GM18873 (cell line): ENCODE data around the gene SOX9.
"Not testable (repeated sequence)": the region's sequence is repeated elsewhere in the genome, so short reads cannot be mapped to it uniquely, and the experiment has no call there.

ENCODE experiments used
- ATAC-seq: cut with Tn5 transposase; IDR thresholded peaks from one replicate; pipeline ENCODE4 v1.9.1; 2021; ENCODE audit warnings: mild to moderate bottlenecking, moderate library complexity, moderate number of reproducible peaks; ENCODE audit not compliant: unreplicated experiment, low FRiP score

Gene SOX9

DNA sequence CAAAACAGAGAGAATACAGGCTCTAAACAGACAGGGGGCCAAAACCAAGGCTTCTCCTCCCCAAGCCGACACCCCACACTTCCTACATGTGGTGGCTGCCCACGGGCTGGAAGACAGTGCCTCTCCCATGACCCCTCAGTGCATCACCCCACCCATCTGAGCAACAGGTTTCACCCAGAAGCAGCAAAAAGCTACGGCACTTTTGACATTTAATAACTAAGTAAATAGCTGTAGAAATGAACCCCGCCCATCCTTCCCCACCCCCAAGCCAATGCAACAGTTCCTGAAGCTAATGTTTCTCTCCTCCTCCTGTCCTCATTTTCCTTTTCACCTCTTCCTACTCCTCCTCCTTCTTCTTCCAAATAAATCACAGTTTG, 9.9 kb upstream of the SOX9 start:
- no peak for ATAC-seq

DNA sequence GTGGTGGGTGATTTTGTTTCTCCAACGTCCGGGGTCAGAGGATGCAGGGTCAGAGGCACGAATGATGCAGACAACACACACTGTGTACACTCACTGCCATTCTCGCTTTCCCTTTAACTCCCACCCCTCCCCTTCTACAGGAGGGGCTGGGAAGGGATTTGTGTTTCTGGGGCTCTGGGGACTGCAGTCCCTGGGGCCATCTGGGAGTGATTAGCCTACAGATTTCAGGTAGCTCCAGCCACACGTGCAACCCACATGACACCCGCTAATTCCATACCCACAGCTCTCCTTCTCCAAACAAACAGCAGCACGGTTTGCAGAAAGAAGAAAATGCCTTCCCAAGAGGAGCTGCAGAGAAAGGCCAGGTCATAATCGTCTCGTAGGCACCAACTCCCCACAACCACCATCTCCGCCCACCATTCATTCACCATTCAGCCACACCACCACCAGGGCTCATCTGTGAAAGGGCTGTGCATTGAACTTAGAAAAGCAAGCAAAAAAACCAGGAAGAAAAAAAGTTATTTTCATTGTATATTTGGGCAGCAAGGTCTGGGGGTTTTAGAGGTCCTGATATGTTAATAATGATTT, 9.4 kb upstream of the SOX9 start:
- no peak for ATAC-seq

DNA sequence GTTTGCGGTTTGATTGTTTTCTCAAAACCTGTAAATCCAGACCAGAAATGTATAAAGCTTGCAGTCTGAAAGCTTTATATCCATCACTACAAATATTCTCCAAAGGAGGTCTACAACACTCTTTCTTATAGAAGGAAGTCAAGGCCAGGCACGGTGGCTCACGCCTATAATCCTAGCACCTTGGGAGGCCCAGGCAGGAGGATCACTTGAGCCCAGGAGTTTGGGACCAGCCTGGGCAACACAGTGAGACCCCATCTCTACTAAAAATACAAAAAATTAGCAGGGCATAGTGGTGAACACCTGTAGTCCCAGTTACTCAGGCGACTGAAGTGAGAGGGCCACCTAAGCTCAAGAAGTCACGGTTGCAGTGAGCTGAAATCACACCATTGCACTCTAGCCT, 8.9 kb upstream of the SOX9 start:
- ATAC-seq, result not testable (repeated sequence)

DNA sequence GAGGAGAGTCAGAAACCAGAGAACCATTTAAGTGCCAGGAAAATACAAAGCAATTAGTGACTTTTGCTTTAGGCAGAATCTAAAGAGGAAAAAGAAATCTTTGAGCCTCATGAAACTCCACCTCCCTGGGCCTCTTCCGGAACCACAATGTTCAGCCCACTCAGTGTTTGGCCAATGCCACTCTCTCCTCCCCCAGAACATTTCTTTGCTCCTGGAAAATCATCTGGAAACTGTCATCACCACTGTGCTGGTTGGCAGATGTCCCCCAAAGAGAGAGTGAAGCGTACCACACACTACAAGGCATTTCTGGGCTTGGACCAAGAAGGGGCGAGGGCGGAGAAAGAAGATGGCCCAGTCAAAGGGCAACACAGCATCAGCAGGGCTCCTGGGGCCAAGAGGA, 7.1 kb upstream of the SOX9 start:
- no peak for ATAC-seq

DNA sequence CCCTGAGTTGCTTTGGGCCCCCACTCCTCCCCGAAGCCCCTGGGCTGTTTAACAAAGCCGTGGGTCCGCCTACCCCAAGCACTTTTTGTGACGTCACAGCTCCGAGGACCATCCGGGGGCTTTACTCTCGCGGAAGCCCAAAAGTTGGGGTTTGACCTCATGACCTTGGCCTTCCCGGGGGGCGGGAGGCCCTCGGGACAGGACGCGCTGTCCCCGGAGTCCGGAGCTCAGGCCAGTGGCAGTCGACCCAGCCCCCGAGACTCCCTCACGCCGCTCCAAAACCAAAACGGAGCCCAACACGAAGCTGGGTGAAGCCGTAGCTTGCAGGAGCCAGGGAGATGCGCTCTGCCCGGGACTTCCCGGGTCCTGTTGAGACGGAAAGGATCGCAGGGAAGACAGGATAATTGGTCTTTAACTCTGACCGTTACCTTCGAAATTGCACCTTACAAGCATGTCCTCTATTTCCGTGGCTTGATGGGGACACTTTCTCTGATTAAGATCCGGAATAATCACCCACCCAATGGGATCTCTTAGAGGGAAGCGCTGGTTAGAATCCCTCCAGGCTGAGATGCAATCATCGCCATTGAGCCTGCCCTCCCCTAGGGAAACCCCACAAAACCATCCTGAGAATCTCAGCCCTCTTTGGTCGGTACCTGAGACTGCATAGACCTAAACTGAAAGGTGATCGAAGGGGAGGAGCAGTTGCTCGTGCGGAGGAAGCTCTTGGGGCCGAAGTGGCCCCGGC, 4.9 kb upstream of the SOX9 start:
- no peak for ATAC-seq

DNA sequence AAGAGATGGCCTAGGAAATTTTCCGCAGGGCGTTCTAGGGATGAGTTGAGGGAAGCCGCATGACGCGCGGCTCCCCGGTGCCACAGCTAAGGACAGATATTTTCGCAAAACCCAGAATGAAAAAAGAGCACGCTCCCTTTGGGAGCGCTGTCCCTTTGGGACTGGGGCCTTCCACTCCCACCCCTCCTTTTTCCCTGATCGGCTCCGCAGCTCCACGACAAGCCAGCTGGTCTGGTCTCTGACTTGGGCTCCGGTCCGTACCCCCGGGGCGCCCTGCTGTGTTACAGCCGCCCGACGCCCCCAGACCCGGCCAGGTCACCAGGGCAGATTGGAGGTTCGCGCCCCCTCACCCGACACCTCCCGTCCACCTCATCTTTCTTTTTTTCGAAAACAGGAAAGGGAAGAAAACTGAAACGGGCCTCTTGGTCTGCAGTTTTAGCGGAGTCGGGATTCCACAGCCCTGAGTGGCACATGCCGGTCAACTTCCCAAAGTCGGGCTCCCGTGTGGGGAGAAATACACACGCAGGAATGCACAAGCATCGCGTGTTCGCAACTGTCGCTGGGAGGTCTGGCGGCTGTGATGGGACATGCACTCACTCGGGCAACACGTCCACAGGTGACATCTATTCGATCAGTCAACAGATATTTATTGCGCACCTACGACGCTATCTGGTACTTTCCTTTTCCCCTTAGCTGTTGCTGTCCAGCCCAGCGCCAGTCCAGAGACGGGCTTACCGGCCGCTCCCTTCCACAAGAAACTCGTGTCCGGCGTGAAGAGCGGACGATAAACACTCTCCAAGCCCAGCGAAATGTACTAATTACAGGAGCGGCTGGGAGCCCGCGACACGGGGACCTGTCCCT, 3.9 kb upstream of the SOX9 start:
- ATAC-seq, result no peak

DNA sequence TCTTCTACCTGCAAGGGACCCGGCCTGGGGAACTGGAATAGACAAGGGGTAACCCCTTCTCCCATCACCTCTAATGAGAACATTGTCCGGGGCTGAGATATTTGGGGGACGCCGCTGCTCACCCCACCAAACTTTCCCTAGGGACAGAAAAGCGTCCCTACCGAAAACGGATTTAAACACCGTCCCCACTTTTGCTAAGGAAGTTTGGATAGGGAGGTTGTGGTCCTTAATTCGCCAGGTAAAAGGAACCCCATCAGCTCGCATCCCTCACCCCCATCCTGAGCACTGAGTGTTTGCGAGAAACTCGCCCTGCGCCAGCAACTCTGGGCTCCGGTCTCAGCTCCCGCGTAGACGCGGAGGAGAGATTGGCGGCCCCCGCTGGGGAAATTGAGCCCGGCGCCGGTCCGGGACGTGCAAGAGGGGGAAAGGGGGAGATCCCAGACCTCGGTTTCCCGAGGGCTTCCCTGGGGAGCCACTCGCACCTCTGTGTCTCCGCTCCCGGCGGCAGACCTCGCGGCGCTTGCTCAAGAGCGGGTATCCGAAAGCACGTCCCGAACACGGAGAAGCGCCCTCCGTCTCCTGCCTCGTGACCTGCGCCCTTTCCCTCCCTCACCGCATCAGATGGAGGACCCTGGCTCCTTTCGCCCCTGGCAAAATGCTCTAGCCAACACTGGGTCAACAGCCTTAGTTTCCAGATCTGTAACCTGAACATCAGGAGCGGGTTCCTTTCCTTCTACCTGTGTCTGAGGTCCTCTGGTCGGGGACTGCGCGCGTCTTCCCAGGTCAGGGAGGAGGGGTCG, 3.1 kb upstream of the SOX9 start:
- no peak for ATAC-seq

DNA sequence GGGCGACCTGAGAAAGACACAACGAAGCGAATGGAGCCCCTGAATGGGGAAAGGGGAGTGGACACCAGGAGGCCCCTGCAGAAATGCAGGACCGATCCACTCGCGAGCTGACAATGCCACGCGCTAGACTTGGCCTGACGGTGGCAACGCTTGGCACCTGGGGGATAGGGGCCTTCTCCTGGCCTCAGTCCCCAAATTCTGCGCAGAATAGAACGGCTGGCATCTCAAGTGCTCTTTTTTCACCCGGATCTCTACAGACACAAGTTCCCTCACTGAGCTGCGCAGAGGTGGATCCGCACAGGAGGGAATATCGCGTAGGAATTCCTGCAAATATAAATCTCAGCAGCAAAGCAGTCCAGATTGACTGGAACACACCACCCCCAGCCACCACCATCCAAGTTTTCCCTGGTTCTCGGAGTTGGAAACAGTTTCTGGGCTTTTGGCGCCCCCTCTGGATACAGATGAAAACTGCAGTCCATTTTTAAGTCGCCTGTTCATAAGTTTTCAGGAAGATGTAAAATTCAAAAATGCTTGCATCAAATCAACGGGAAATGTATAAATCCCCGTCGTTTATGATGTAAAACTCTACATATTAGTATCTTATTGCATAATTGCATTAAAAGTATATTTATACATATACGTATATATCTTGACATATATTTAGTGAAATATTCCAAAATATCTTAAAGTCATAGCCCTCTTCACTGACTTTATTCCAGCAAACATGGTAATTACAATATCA, 2.3 kb upstream of the SOX9 start:
- ATAC-seq, result no peak

DNA sequence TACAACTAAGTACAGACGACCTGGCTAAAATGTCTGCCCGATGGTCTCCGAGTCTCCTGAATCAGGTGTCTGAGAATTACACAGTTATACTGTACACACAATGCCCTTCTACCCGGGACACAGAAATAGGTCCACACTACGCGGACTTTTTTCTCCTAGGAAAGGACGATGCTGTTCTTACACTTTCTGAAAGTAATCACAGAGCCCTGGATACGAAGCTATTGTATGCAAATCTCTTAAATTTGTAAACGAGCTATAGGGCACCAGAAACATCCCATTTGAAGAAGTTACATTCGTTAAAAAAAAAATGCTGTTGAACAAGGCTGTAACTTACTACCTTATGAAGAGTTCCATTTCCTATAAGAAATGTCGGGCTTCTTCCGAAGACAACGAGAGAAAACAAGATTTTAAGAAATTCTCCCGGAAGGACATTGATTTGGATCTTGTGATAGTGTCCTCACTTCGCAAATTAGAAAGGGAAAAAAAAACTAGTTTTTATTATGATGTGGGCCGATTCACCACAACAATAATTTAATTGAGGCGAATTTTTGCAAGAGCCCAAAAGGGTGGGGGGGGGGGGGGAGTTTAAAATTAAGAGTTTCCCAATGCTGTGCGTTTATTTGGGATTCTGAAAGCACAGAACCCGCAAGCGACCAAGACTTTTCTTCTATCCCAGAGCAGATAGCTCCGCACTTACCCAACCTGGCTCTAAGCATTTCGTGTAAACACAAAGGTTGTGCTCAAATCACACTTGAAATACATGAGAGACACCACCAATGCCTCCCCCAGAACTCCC, 1.5 kb upstream of the SOX9 start:
- ATAC-seq, result no peak

DNA sequence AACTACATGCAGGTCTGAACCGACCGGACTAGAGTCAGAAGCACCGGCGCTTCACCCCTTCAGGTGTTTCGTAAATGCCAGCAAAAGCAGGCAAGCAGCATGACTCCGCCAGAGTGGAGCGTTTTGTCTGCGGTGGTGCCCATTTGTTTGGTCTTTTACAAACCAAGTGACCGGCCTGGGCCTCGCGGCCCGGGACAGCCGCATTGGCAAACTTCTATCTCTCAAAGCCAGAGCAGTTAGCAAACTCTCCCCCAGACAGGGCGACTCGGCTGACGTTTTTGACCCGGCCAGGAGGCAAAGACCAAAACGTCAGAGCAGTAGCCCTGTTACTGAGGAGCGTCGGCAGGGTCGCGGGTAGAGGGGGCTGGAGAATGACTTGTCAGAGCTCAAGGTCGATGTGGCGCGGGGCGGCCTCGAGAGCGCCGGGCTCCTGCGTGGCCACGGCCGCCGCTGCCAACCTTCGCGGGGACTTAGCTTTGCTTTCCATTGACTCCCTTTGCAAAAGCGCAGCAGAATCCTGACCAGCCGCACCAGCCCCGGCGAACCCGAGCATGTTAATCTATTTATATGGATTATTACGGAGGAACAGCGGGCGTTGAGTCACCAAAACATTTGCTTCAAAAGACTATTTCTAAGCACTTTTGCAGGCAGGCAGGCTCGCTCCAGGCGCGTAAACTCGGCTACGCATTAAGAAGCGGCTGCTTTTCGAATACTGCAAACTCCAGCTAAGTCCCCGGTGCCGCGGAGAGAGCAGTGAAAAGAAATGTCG, 763 bp upstream of the SOX9 start:
- no peak for ATAC-seq

DNA sequence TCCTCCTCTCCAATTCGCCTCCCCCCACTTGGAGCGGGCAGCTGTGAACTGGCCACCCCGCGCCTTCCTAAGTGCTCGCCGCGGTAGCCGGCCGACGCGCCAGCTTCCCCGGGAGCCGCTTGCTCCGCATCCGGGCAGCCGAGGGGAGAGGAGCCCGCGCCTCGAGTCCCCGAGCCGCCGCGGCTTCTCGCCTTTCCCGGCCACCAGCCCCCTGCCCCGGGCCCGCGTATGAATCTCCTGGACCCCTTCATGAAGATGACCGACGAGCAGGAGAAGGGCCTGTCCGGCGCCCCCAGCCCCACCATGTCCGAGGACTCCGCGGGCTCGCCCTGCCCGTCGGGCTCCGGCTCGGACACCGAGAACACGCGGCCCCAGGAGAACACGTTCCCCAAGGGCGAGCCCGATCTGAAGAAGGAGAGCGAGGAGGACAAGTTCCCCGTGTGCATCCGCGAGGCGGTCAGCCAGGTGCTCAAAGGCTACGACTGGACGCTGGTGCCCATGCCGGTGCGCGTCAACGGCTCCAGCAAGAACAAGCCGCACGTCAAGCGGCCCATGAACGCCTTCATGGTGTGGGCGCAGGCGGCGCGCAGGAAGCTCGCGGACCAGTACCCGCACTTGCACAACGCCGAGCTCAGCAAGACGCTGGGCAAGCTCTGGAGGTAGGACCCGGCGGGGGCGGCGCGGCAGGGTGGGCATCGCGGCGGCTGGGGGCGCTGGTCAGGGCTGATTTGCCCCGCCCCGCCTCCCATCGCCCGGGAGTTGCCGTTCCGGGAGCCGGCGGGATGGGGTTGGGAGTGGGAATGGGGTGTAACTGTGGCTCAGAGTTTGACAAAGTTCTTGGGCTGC, 567 bp downstream of the SOX9 start:
- no peak for ATAC-seq

DNA sequence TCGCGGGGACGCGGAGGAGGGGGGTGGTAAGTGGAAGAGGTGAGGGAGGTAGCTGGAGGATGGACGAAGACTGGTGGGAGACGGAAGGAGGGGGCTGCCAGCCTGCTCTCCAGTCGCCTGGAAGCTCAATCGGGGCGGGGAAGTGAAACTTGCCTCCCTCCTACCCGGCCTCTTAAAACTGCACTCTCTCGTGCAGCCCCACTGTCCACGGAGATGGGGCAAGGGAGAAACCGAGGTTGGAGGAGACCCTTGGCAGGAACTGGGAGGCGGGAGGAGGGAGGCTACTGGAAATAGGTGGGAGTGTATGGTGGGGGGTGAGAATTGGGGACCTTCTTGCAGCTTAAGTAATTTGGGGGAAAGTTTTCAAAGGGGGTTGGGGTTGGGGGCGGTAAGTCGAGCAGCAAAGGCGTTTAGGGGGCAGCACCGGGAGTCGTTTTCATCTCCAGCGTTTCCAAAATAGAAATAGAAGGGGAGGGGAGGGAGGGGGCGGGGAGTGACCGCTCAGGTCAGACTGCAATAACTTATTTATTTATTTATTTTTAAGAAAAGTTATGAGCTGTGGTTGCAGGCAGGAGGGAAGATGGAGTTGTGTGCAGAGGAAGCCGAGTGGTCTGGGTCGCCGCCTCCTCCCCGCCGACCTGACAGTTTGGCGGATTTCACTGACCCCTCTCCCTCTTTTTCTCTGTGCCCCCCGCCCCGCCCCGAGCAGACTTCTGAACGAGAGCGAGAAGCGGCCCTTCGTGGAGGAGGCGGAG, 1.4 kb downstream of the SOX9 start:
- no peak for ATAC-seq

DNA sequence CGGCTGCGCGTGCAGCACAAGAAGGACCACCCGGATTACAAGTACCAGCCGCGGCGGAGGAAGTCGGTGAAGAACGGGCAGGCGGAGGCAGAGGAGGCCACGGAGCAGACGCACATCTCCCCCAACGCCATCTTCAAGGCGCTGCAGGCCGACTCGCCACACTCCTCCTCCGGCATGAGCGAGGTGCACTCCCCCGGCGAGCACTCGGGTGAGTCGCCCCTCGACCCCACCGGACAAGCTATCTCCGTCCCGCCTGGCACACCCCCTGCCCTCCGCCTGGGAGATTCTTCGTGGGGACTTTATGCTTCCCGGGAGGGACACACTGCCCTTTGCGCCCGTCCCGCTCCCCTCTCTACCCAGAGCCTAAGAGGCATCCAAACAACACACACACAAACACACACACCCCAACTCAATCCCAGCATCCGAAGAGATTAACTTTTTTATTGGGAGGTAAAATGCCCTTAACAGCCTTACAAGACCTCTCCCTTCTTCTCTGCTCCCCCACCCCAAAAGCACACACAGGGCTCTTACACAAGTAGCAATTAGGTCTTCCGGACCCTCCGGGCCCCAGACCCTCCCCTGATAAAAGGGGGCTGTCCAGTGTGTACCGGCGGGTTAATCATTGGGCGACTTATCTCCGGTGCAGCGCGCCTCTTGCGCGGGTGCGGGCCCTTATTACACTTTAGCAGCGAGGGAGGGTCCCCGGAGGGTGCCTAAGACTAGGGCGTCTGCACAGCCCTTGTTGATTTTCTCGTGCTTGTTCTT, 2.1 kb downstream of the SOX9 start:
- no peak for ATAC-seq

DNA sequence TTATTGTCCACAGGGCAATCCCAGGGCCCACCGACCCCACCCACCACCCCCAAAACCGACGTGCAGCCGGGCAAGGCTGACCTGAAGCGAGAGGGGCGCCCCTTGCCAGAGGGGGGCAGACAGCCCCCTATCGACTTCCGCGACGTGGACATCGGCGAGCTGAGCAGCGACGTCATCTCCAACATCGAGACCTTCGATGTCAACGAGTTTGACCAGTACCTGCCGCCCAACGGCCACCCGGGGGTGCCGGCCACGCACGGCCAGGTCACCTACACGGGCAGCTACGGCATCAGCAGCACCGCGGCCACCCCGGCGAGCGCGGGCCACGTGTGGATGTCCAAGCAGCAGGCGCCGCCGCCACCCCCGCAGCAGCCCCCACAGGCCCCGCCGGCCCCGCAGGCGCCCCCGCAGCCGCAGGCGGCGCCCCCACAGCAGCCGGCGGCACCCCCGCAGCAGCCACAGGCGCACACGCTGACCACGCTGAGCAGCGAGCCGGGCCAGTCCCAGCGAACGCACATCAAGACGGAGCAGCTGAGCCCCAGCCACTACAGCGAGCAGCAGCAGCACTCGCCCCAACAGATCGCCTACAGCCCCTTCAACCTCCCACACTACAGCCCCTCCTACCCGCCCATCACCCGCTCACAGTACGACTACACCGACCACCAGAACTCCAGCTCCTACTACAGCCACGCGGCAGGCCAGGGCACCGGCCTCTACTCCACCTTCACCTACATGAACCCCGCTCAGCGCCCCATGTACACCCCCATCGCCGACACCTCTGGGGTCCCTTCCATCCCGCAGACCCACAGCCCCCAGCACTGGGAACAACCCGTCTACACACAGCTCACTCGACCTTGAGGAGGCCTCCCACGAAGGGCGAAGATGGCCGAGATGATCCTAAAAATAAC, 3.0 kb downstream of the SOX9 start:
- ATAC-seq, result no peak

DNA sequence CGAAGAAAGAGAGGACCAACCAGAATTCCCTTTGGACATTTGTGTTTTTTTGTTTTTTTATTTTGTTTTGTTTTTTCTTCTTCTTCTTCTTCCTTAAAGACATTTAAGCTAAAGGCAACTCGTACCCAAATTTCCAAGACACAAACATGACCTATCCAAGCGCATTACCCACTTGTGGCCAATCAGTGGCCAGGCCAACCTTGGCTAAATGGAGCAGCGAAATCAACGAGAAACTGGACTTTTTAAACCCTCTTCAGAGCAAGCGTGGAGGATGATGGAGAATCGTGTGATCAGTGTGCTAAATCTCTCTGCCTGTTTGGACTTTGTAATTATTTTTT, 3.6 kb downstream of the SOX9 start:
- no peak for ATAC-seq
